ENCODE results near the gene OR2AG1. TPM values are rescaled to one million over a fixed set of nuclear protein-coding genes. Genes with fewer than 3 reads are reported as not detected.

OR2AG1 gene
- total and polyA plus RNA-seq, 2 of the 4 experiments (the other 2 are of a cell fraction): not detected

DNA sequence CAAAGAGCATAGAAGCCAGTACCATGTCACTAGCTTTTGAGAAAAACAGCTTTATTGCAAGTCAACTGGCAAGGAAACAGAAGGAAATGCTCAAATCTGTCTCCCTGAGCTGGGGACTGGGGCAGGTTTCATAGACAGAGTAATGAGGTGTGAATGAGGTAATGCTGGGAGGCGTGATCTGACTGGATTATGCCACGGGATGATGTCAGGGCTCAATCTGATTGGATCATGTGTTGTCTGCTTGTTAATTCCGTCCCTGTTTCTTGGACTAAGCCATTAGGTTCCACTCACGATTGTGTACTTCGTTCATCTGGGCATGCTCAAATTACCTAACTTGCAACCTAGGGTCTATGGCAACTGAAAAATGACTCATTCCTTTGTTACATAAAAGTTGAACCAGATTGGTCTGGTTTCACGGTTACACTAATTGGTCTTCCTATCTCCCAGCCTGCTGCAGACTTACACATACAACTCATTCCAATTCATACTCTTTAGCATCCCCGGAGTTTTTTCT lies 42.5 kb downstream of the OR2AG1 start:
- H2BK5ac ChIP-seq (ENCODE audit: low read depth, low read length, poor library complexity, severe bottlenecking): no peak overlapping the region
- H3K4ac ChIP-seq (ENCODE audit: low read depth, low read length): no peak overlapping the region
- H3K27ac ChIP-seq (ENCODE audit: insufficient read depth, low read length): no peak overlapping the region
- no peak overlapping the region for H4K8ac ChIP-seq (ENCODE audit: low read depth in 2 of 2, low read length in 2 of 2)
- H3K9ac ChIP-seq (ENCODE audit: low read depth, low read length): no peak overlapping the region
- H2BK15ac ChIP-seq (ENCODE audit: low read depth, low read length): no peak overlapping the region
- intact Hi-C loops (cut with micrococcal nuclease): no loop called here
- dilution Hi-C loops (cut with HindIII; ENCODE audit: low sequenced_read_pairs, unreplicated experiment): no loop called here
- TF ChIP-seq SMC3 (IDR thresholded peaks at IDR 0.05; ENCODE audit: low read depth, low read length) (no peak), NFE2L2 (IDR thresholded peaks at IDR 0.05; ENCODE audit: low read depth, low read length) (no peak)
- TF ChIP-seq, protein P1, sequence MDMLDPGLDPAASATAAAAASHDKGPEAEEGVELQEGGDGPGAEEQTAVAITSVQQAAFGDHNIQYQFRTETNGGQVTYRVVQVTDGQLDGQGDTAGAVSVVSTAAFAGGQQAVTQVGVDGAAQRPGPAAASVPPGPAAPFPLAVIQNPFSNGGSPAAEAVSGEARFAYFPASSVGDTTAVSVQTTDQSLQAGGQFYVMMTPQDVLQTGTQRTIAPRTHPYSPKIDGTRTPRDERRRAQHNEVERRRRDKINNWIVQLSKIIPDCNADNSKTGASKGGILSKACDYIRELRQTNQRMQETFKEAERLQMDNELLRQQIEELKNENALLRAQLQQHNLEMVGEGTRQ (IDR thresholded peaks at IDR 0.05; ENCODE audit: low read depth, low read length): no peak
- TF ChIP-seq, protein P2, sequence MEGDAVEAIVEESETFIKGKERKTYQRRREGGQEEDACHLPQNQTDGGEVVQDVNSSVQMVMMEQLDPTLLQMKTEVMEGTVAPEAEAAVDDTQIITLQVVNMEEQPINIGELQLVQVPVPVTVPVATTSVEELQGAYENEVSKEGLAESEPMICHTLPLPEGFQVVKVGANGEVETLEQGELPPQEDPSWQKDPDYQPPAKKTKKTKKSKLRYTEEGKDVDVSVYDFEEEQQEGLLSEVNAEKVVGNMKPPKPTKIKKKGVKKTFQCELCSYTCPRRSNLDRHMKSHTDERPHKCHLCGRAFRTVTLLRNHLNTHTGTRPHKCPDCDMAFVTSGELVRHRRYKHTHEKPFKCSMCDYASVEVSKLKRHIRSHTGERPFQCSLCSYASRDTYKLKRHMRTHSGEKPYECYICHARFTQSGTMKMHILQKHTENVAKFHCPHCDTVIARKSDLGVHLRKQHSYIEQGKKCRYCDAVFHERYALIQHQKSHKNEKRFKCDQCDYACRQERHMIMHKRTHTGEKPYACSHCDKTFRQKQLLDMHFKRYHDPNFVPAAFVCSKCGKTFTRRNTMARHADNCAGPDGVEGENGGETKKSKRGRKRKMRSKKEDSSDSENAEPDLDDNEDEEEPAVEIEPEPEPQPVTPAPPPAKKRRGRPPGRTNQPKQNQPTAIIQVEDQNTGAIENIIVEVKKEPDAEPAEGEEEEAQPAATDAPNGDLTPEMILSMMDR (conservative IDR thresholded peaks at IDR 0.05; ENCODE audit: low read depth, low read length): no peak
- H3K9me1 ChIP-seq (ENCODE audit: insufficient read depth, low read length): no peaks in the 10 kb centered on the region
- H2BK120ac ChIP-seq (ENCODE audit: low read depth, low read length): no peak overlapping the region
- H2AFZ ChIP-seq (replicated peaks; ENCODE audit: low read length, poor library complexity): no peak overlapping the region
- no peaks in the 10 kb centered on the region for H3K79me1 ChIP-seq (ENCODE audit: low read depth in 1 of 2, low read length in 2 of 2)
- ATAC-seq (ENCODE audit: low read depth) (no peak), DNase-seq (no peak)
- 63% methylated on average over 4 of the region's 7 CpGs; no CpG with 5 or more reads in 1 of the 2 experiments for WGBS, 2 experiments (ENCODE audit: extremely low coverage in 2 of 2, insufficient read length in 1 of 2)
- H2BK20ac ChIP-seq (ENCODE audit: low read depth, low read length): no peak overlapping the region
- H3K36me3 ChIP-seq (ENCODE audit: control insufficient read depth, insufficient read depth, low read length): no peaks in the 10 kb centered on the region
- in situ Hi-C loops (cut with MboI; ENCODE audit: low sequenced_read_pairs): no loop called here
- H4K5ac ChIP-seq (ENCODE audit: low read depth, low read length): no peak overlapping the region
- no TSS peak for BruUV-seq (replicated peaks)
- CTCF ChIA-PET: interaction anchor here (0.6 kb wide), 1 partner anchor 374 kb away, joined by 5 read pairs; no protein-coding TSS in a partner anchor
- H3K4me2 ChIP-seq (ENCODE audit: low read depth, low read length): no peak overlapping the region
- no peaks in the 10 kb centered on the region for H3K9me3 ChIP-seq (ENCODE audit: control insufficient read depth, insufficient read depth, low read length)
- POLR2A ChIA-PET (ENCODE audit: unreplicated experiment): no interaction called here
- no peak overlapping the region for H4K91ac ChIP-seq (ENCODE audit: insufficient read depth, low read depth, low read length)
- no peak overlapping the region for H3K56ac ChIP-seq (ENCODE audit: extremely low read depth, insufficient read depth, low read length)
- H3K4me1 ChIP-seq (ENCODE audit: control insufficient read depth, insufficient read depth, low read length): no peaks in the 10 kb centered on the region
- H3K27me3 ChIP-seq (ENCODE audit: control insufficient read depth, insufficient read depth, low read length): no peaks in the 10 kb centered on the region
- no peak overlapping the region for H2AK9ac ChIP-seq (replicated peaks; ENCODE audit: low read depth, low read length, poor library complexity)
- H2AK5ac ChIP-seq (ENCODE audit: low read depth, low read length): no peak overlapping the region
- no peak overlapping the region for H3K4me3 ChIP-seq (ENCODE audit: insufficient read depth, low read depth, low read length)
- H3K14ac ChIP-seq (replicated peaks; ENCODE audit: low read depth, low read length): no peak overlapping the region
- no peak overlapping the region for H3K23ac ChIP-seq (ENCODE audit: low read depth, low read length)
- no peaks in the 10 kb centered on the region for H4K20me1 ChIP-seq (ENCODE audit: insufficient read depth, low read length)
- H3K18ac ChIP-seq (ENCODE audit: low read depth, low read length): no peak overlapping the region
